Stimulated activated CD4-positive, alpha-beta T cell treated with anti-CD3 and anti-CD28 coated beads, Interleukin-2, amount 100 ng/mL, for 48 hours (primary cell): Measurements from ENCODE around the gene ZSWIM4.

Experiments
- DNase-seq, 2 donors: peaks; one replicate each; pipeline ENCODE4 v3.0.0-alpha.2; 2020

The ZSWIM4 gene

GRCh38 chr19:13838435-13839129, 43.3 kb downstream of the ZSWIM4 start:
- no peak for DNase-seq

GRCh38 chr19:13839130-13839937, 44.1 kb downstream of the ZSWIM4 start:
- DNase-seq: peak; percentile 79 to 82

GRCh38 chr19:13839938-13840304, 44.7 kb downstream of the ZSWIM4 start:
- DNase-seq: no peak

- no peak for DNase-seq
Measured at GRCh38 chr19:13840305-13841085, 45.3 kb downstream of the ZSWIM4 start.

GRCh38 chr19:13841086-13841961, 46.1 kb downstream of the ZSWIM4 start:
- DNase-seq: no peak

- no peak for DNase-seq
Measured at GRCh38 chr19:13841962-13842290, 46.7 kb downstream of the ZSWIM4 start.

GRCh38 chr19:13842291-13843103, 47.3 kb downstream of the ZSWIM4 start:
- peak; percentile 61 for DNase-seq

GRCh38 chr19:13843104-13843921, 48.1 kb downstream of the ZSWIM4 start:
- DNase-seq: no peak

GRCh38 chr19:13844130-13844631, 48.9 kb downstream of the ZSWIM4 start:
- DNase-seq: no peak

- peak; percentile 88 to 93 for DNase-seq
Measured at GRCh38 chr19:13846557-13847406, 51.5 kb downstream of the ZSWIM4 start.

- DNase-seq: peak; percentile 72 to 74
Measured at GRCh38 chr19:13847407-13848339, 52.4 kb downstream of the ZSWIM4 start.

GRCh38 chr19:13848340-13848677, 53.1 kb downstream of the ZSWIM4 start:
- no peak for DNase-seq

- no peak for DNase-seq
Measured at GRCh38 chr19:13848798-13849676, 53.8 kb downstream of the ZSWIM4 start.

GRCh38 chr19:13849991-13850909, 55.0 kb downstream of the ZSWIM4 start:
- peak; percentile 67 to 75 for DNase-seq

GRCh38 chr19:13850910-13851733, 55.9 kb downstream of the ZSWIM4 start:
- DNase-seq: no peak
